HG02840 (cell line): ENCODE data around the gene ANO1.

Experiments used
- ATAC-seq: cut with Tn5 transposase; IDR thresholded peaks from one replicate; pipeline ENCODE4 v1.9.1; 2021; ENCODE audit warnings: mild to moderate bottlenecking, moderate library complexity, moderate number of reproducible peaks; ENCODE audit not compliant: unreplicated experiment, low FRiP score

The ANO1 gene

DNA sequence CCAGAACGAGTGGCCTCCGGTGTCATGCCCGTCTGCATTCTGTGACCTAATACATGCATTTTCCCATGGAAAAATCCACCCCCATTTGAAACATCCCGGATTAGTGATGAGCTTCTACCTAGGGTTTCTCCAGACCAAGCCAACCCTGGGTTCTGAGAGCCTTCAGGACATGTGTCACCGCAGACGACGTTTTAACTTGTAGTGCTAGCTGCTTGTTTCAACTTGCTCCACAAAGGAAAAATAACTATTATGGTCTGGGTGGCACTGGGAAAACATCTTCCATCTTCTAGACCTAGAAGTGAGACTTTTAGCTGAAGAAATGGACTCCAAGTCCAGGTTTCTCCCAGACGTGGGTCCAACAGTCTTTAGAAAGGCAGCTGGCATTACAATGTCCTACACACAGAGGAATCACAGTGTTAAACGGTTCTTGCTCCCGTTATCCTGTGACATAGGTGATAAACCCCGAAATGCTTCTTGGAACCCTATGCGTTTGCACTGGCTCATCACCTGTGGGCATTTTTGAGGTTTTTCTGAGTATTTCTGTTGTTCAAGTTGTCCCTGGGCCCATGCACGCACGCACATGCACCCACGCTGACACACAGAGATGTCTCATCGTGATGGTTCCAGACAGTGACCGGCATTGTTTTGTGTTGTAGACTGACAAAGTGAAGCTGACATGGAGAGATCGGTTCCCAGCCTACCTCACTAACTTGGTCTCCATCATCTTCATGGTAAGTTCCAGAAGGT, 78.3 kb downstream of the ANO1 start:
- no peak for ATAC-seq

DNA sequence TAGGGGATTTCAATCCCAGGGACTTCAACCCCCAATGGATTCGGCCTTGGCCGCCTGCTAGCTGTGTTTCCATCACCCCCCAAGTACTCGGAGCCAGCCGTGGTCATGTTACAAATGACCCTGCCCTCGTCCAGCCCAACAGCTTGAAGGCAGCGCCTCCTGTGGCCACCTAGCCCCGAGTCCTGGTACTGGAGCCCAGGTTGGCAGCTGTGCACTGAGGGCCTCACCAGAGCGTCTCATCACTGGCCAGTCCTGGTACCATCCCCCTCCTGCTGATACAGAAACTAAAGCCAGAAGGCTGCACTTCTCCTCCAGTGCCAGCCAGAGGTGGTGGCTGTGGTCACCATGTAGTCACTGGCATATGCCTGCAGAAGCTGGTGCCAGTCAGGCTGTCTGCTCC, 80.1 kb downstream of the ANO1 start:
- no peak for ATAC-seq

DNA sequence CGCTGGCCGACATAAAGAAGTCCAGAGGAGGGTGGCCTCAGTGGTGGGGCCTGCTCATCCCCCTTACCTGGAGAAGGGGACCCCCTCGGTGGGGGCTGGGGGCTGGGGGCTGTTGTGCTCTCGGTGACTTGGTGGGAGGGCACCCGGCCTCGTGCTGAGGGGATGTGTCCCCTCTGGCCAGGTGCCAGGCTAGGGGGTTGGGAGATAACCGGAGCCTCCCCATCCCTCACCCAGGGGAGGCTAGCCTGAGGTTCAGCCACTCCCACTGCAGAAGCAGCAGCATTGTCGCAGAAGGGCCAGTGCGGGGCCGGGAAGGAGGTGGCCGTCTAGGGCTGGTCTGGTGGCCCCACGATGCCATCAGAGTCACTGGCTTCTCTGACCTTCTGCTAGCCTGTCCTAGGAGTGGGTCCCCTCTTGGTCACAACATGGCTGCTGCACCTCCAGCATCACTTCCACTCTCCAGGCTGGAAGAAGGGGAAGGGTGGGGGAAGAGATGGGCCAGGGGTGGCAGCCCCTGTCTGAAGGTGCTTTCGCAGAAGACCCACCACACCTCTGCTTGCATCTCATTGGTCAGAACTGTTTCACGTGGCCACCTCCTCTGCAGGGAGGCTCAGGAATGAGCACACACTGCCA, 80.8 kb downstream of the ANO1 start:
- no peak for ATAC-seq

- no peak for ATAC-seq
Measured at GRCh38 chr11:70159627-70160570, 81.8 kb downstream of the ANO1 start.

DNA sequence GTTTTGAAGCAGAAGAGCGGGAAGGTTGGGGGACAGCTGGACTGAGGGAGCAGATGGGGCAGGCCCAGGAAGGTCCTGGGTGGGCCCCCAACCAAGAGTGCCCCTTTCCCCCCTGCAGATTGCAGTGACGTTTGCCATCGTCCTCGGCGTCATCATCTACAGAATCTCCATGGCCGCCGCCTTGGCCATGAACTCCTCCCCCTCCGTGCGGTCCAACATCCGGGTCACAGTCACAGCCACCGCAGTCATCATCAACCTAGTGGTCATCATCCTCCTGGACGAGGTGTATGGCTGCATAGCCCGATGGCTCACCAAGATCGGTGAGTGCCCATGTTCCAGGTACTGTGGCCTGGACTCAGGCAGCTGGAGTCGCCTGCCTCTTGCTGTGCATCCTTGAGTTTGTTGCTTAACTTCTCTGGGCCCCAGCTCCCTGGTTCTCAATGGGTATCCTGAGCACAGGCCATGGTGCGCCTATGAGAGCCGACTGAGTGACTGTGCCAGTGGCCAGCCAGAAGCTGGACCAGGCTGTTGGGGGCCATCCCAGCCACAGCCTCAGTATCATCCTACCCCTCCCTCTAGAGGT, 83.0 kb downstream of the ANO1 start:
- no peak for ATAC-seq

- ATAC-seq: no peak
Measured at GRCh38 chr11:70164705-70165104, 86.6 kb downstream of the ANO1 start.

DNA sequence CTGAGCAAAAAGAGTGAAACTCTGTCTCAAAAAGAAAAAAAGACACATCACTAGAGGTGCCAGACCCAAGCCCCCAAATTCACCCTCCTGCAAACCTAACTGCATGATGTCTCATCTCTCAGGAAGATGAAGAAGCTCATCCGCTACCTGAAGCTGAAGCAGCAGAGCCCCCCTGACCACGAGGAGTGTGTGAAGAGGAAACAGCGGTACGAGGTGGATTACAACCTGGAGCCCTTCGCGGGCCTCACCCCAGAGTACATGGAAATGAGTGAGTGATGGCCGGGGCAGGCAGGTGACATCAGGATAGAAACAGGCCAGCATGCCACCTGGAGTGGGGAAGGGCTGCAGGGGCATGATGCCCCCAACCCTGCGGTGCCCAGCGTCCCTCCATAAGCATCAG, 89.0 kb downstream of the ANO1 start:
- ATAC-seq: no peak

- ATAC-seq: no peak
Measured at GRCh38 chr11:70167723-70168404, 89.7 kb downstream of the ANO1 start.

GRCh38 chr11:70168405-70168754, 90.3 kb downstream of the ANO1 start:
- no peak for ATAC-seq

GRCh38 chr11:70169127-70169526, 91.0 kb downstream of the ANO1 start:
- no peak for ATAC-seq

GRCh38 chr11:70169632-70170031, 91.5 kb downstream of the ANO1 start:
- no peak for ATAC-seq

DNA sequence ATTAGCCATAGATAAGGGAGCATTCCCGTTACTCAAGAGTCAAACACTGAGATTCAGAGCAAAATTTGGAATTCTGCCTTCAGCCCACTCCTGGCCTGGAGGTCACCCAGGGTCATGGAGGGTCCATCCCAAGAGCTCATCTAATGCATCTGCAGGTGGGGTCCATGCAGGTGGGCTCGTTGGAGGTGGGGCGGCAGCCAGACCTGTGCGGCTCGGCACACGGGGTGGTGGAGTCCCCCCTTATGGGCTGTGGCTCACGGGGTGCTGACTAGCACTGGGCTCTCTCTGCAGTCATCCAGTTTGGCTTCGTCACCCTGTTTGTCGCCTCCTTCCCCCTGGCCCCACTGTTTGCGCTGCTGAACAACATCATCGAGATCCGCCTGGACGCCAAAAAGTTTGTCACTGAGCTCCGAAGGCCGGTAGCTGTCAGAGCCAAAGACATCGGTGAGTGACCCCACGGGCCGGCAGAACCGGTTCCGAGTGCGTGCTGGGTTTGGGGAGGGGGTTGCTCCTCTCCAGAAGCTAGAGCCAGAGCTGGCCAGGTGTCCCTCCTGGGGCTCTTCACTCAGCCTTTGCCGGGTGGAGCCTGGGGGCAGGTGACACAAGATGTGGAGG, 92.6 kb downstream of the ANO1 start:
- ATAC-seq: no peak

GRCh38 chr11:70173018-70173417, 94.9 kb downstream of the ANO1 start:
- no peak for ATAC-seq

- no peak for ATAC-seq
Measured at GRCh38 chr11:70174547-70175235, 96.6 kb downstream of the ANO1 start.

GRCh38 chr11:70175236-70175698, 97.2 kb downstream of the ANO1 start:
- no peak for ATAC-seq

DNA sequence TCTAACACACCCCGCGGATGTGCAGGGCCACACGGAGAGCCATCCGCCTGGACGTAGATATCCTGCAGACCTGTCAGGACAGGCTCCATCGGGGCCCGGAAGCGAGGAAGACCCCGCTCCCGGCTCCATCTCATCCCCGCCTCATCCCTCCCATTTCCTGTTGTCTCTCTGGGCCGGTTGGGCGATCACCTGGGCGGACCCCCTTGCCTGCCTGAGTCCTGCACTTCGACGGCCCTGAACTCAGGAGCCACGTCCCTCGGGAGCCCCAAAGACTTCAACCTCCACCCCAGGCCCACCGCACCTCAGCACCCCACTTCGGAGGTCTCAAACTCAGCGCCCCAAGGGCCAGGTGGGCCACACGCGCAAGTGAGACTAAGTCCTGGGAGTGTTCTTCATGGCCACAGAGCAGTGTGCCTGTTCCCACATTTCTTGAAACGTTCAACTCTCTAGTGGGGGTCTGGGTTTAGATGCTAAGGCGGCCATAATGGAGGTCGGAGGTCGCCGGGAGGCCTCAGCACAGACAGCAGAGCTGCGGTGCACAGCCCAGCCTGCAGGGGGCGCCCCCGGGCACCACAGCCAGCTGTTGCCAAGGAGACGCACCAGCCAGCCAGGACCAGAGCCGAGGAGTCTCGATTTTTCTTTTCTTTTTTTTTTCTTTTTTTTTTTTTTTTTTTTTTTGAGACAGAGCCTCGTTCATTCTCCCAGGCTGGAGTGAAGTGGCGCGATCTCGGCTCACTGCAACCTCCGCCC, 99.0 kb downstream of the ANO1 start:
- no peak for ATAC-seq

DNA sequence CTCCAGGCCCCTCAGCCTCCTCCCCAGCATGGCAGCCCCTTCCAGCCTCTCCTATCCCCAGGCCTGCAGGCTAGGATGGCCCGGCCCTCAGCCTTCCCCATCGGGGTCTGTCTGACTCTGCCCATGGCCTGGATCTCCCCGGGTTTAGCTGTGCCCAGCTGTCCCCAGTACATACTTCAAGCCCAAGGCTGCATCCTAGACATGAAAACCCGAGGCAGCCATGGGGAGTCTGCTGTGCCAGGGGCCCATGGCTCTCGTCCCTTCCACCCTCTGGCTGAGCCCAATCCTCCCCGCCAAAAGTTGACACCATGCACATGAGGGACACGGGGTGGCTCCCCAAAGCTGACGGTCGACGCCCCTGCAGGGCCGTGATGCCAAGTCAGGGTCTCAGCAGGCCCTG, 102.8 kb downstream of the ANO1 start:
- no peak for ATAC-seq

DNA sequence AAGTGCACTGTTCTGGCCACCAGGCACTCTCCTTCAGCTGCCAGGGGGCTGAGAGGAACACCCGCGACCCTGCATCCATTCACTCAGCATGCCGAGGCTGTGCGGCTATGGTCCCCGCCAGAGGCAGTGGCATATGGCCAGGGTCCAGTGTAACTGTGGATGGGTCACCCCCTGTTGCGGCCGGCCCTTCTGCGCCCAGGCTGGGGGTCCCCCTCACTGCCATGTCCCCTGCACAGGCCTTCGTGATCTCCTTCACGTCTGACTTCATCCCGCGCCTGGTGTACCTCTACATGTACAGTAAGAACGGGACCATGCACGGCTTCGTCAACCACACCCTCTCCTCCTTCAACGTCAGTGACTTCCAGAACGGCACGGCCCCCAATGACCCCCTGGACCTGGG, 104.1 kb downstream of the ANO1 start:
- ATAC-seq: no peak

- ATAC-seq: no peak
Measured at GRCh38 chr11:70183032-70183431, 104.9 kb downstream of the ANO1 start.
